ENCODE data around the gene SMAD3.

SMAD3 gene

GRCh38 chr15:67187351-67187854 is 122.0 kb downstream of the SMAD3 start:
- no peak for TF ChIP-seq CTCF (conservative IDR thresholded peaks at IDR 0.05)
- H3K27ac ChIP-seq, result no peak overlapping the region

GRCh38 chr15:67188551-67189218 is 123.3 kb downstream of the SMAD3 start:
- H3K27ac ChIP-seq, result no peak overlapping the region

GRCh38 chr15:67189326-67190051 is 124.1 kb downstream of the SMAD3 start:
- no peak for TF ChIP-seq CTCF (conservative IDR thresholded peaks at IDR 0.05)
- H3K27ac ChIP-seq, result no peak overlapping the region

More at GRCh38 chr15:67188551-67189218, 123.3 kb downstream of the SMAD3 start:
- no peak for TF ChIP-seq CTCF (conservative IDR thresholded peaks at IDR 0.05)

GRCh38 chr15:67190326-67190725 is 124.9 kb downstream of the SMAD3 start:
- H3K27ac ChIP-seq, result no peak overlapping the region
- TF ChIP-seq CTCF (conservative IDR thresholded peaks at IDR 0.05), result no peak

GRCh38 chr15:67190813-67191212 is 125.4 kb downstream of the SMAD3 start:
- H3K27ac ChIP-seq, result no peak overlapping the region
- TF ChIP-seq CTCF (conservative IDR thresholded peaks at IDR 0.05), result no peak

- no peak overlapping the region for H3K27ac ChIP-seq
- no peak for TF ChIP-seq CTCF (conservative IDR thresholded peaks at IDR 0.05)
Measured at GRCh38 chr15:67192185-67192820, 126.9 kb downstream of the SMAD3 start.

All from VCaP (cell line).